Small intestine (tissue), 7 donors: ENCODE measurements around the gene DPP7. TPM values are rescaled to one million over a fixed set of nuclear protein-coding genes. Genes with fewer than 3 reads are reported as not detected.

ENCODE experiments used
- DNase-seq, 2 donors: peaks; one replicate each; pipeline versions ENCODE4 v3.0.0 to v3.0.0-alpha.2; 2013
- FAIRE-seq: peaks from 2 replicates; lab custom pipeline; 2012; peaks lifted over from hg19 to GRCh38; lab: Jason Lieb, UNC
- H3K27ac ChIP-seq, 3 donors: one replicate each; pipeline ENCODE4 v1.5.1; 2013; ENCODE audit warnings: low read length in 2 of 3, mild to moderate bottlenecking in 2 of 3, control low read depth in 1 of 3, inconsistent platforms in 1 of 3, low read depth in 1 of 3, moderate library complexity in 1 of 3
- H3K27me3 ChIP-seq, 3 donors: one replicate each; pipeline ENCODE4 v1.6.1; 2013; ENCODE audit warnings: low read length in 3 of 3, inconsistent platforms in 1 of 3; ENCODE audit not compliant: control insufficient read depth in 3 of 3, insufficient read depth in 3 of 3
- H3K36me3 ChIP-seq, 3 donors: one replicate each; pipeline ENCODE4 v1.6.1; 2013; ENCODE audit warnings: low read length in 3 of 3, inconsistent platforms in 1 of 3, low read depth in 1 of 3, mild to moderate bottlenecking in 1 of 3, moderate library complexity in 1 of 3; ENCODE audit not compliant: control insufficient read depth in 3 of 3, insufficient read depth in 2 of 3
- H3K4me1 ChIP-seq, 3 donors: one replicate each; pipeline ENCODE4 v1.6.1; 2013; ENCODE audit warnings: low read length in 2 of 3, inconsistent platforms in 1 of 3, low read depth in 1 of 3, mild to moderate bottlenecking in 1 of 3, moderate library complexity in 1 of 3; ENCODE audit not compliant: control insufficient read depth in 3 of 3, insufficient read depth in 2 of 3
- H3K4me3 ChIP-seq, 3 donors: one replicate each; pipeline ENCODE4 v1.5.1; 2013; ENCODE audit warnings: low read length in 3 of 3, control low read depth in 1 of 3, inconsistent platforms in 1 of 3, low read depth in 1 of 3, mild to moderate bottlenecking in 1 of 3, moderate library complexity in 1 of 3
- H3K9me3 ChIP-seq, 2 donors: one replicate each; pipeline ENCODE4 v1.6.1; 2013; ENCODE audit warnings: low read depth in 1 of 2, low read length in 1 of 2; ENCODE audit not compliant: control insufficient read depth in 2 of 2, insufficient read depth in 1 of 2
- WGBS, 3 donors: extraction: QIAGEN DNeasy Blood & Tissue Kit; methylation state at CpG; one replicate each; pipeline ENCODE4 v1.1.7; 2013; 5-methylcytosine and 5-hydroxymethylcytosine counted together
- polyA plus RNA-seq, 4 donors: library from polyadenylated mRNA; stranded (reverse) in 3 of 4; unstranded in 1 of 4; fragments of 200-250 nt in 3 of 4; fragments of 120-200 nt in 1 of 4; gene quantifications; one replicate each; pipeline versions ENCODE4 v1.2.1 to v1.2.3, GENCODE V29; 2013
- donor health status: healthy with polysubstance abuse.
- donor health status: control.
- donor health status: control.
- donor health status: Bipolar disorder and iron deficiency.
- donor health status: healthy.

The DPP7 gene
- polyA plus RNA-seq, 4 donors: 66.2 to 179 (median 121) TPM

DNA sequence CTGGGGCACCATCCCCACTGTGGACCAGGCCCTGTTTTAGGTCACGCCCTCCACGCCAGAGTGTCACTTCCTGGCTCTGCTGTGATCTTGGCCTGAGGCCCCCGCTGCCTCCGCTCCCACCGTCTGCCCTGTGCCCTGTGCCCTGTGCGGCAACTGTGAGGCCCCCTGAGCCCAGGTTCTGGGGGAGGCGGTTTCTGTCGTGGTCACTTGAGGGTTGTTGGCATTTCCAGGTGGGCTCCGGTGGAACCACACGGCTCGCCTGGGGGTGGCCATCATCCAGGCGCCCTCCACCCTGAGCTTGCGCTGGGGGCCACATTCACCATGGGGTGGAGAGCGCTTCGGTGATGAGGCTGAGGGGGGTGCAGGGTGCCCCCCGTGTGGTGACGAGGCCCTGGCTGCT, 6.6 kb downstream of the DPP7 start:
- H3K9me3 ChIP-seq: no peaks in the 10 kb centered on the region
- H3K4me3 ChIP-seq: no peak overlapping the region
- WGBS, 3 donors: 91 to 99% (median 96%) methylated on average over 16 to 17 of the region's 17 CpGs
- FAIRE-seq (no peak), DNase-seq (no peak)
- H3K27me3 ChIP-seq: no peaks in the 10 kb centered on the region
- H3K4me1 ChIP-seq: no peaks in the 10 kb centered on the region
- H3K27ac ChIP-seq: no peak overlapping the region
- peaks cover 10 to 100% (median 14%) of the 10 kb centered on the region in 3 donors for H3K36me3 ChIP-seq

GRCh38 chr9:137107312-137107921, 7.1 kb downstream of the DPP7 start:
- Histone ChIP-seq H3K27ac (no peak overlapping the region), H3K4me1 (no peaks in the 10 kb centered on the region), H3K36me3 (peaks cover 12 to 100% (median 16%) of the 10 kb centered on the region in 3 donors), H3K9me3 (no peaks in the 10 kb centered on the region), H3K4me3 (no peak overlapping the region), H3K27me3 (no peaks in the 10 kb centered on the region)
- FAIRE-seq (no peak), DNase-seq (no peak)
- WGBS, 3 donors: 80 to 84% (median 82%) methylated on average over 27 of the region's 27 CpGs

DNA sequence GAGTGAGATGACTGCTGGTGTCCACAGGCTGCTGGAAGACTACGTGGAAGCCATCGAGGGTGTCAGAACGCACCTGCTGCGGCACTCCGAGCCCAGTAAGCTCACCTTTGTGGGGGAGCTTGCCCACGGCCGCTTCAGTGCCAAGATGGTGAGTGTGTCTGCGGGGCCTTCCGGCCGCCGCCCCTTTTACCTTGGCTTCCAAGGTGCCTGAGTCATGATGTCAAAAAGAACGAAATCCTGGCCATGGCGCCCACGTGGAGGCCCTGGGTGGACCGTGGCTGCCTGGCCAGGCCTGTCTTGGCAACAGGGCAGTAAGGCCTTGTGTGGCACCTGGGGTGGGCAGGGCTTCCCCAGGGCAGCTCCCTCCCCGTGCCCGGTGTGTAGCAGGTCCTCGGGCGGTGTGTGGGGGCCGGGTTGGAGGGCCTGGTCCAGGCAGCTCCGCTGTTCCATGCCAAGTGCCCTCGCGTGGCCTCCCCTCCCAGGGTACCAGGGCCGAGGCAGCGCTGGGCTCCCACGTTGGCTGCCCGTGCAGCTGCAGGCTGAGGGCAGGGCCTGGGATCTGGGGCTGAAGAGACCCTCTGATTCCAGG, 7.8 kb downstream of the DPP7 start:
- Histone ChIP-seq H3K9me3 (peaks cover 0 to 4% of the 10 kb centered on the region in 2 donors), H3K27me3 (no peaks in the 10 kb centered on the region), H3K4me1 (no peaks in the 10 kb centered on the region), H3K4me3 (no peak overlapping the region), H3K36me3 (peaks cover 12 to 100% (median 16%) of the 10 kb centered on the region in 3 donors), H3K27ac (no peak overlapping the region)
- FAIRE-seq (no peak), DNase-seq (no peak)
- WGBS, 3 donors: 92 to 94% (median 93%) methylated on average over 27 of the region's 27 CpGs

DNA sequence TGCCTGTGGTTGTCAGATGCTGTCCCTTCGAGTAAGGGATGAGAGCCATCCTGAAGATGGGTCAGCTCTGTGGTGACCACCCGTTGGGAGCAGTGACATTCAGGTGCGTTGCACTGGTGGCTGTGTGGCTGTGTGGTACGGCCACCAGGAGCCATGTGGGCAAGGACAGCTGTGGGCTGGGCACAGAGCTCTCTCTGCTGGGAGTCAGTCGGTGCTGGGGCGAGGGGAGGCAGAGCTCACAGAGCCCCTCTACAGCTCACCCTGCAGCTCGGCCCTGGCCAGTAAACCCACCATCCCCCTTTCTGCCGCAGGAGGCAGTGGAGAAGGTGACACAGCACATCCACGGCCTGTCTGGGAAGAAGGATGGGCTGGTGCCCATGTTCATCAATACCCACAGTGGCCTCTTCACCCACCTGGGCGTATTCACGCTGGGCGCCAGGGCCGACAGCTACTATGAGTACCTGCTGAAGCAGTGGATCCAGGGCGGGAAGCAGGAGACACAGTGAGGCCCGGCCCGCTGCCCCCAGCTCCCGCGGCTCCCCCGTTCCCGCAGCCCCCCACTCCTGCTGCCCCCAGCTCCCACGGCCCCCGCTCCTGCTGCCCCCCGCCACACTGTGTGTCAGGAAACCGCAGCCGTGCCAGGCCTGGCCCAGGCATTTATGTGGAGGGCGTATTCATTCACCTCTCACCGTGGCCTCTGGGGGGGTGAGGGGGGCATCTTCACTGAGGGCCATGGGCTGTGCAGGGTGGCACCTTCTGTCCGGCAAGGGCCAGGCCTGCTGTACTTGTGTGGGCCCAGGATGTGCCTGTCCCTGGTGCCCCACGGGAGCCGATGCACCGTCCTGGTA, 8.5 kb downstream of the DPP7 start:
- peaks cover 10 to 100% (median 16%) of the 10 kb centered on the region in 3 donors for H3K36me3 ChIP-seq
- DNase-seq (no peak), FAIRE-seq (no peak)
- peaks cover 0 to 7% of the 10 kb centered on the region in 2 donors for H3K9me3 ChIP-seq
- no peaks in the 10 kb centered on the region for H3K27me3 ChIP-seq
- 93 to 97% (median 96%) methylated on average over 23 to 31 of the region's 31 CpGs for WGBS, 3 donors
- H3K4me3 ChIP-seq: no peak overlapping the region
- H3K4me1 ChIP-seq: no peaks in the 10 kb centered on the region
- H3K27ac ChIP-seq: no peak overlapping the region

DNA sequence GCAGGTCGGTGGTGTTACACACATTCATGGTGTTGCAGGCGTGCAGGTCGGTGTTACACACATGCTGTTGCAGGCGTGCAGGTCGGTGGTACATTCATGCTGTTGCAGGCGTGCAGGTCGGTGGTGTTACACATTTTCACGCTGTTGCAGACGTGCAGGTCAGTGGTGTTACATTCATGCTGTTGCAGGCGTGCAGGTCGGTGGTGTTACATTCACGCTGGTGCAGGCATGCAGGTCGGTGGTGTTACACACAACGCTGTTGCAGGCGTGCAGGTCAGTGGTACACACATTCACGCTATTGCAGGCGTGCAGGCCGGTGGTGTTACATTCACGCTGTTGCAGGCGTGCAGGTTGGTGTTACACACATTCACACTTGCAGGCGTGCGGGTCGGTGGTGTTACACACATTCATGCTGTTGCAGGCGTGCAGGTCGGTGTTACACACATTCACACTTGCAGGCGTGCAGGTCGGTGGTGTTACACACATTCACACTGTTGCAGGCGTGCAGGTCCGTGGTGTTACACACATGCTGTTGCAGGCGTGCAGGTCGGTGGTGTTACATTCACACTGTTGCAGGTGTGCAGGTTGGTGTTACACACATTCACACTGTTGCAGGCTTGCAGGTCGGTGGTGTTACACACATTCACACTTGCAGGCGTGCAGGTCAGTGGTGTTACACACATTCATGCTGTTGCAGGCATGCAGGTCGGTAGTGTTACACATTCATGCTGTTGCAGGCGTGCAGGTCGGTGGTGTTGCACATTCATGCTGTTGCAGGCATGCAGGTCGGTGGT, 11.1 kb downstream of the DPP7 start:
- Histone ChIP-seq H3K27me3 (no peaks in the 10 kb centered on the region), H3K36me3 (peaks cover 10 to 99% (median 18%) of the 10 kb centered on the region in 3 donors), H3K4me1 (no peaks in the 10 kb centered on the region), H3K9me3 (peaks cover 0 to 7% of the 10 kb centered on the region in 2 donors), H3K4me3 (no peak overlapping the region), H3K27ac (no peak overlapping the region)
- no peak for DNase-seq
- 92 to 93% (median 93%) methylated on average over 37 of the region's 37 CpGs for WGBS, 3 donors
- no peak for FAIRE-seq

GRCh38 chr9:137099231-137099630, 15.3 kb downstream of the DPP7 start:
- H3K27me3 ChIP-seq: no peaks in the 10 kb centered on the region
- H3K4me1 ChIP-seq: no peaks in the 10 kb centered on the region
- H3K4me3 ChIP-seq: no peak overlapping the region
- H3K27ac ChIP-seq: no peak overlapping the region
- DNase-seq (no peak), FAIRE-seq (no peak)
- WGBS, 3 donors: 76 to 83% (median 81%) methylated on average over 14 of the region's 14 CpGs
- H3K36me3 ChIP-seq: peaks cover 11 to 92% (median 13%) of the 10 kb centered on the region in 3 donors
- H3K9me3 ChIP-seq: peaks cover 0 to 7% of the 10 kb centered on the region in 2 donors

DNA sequence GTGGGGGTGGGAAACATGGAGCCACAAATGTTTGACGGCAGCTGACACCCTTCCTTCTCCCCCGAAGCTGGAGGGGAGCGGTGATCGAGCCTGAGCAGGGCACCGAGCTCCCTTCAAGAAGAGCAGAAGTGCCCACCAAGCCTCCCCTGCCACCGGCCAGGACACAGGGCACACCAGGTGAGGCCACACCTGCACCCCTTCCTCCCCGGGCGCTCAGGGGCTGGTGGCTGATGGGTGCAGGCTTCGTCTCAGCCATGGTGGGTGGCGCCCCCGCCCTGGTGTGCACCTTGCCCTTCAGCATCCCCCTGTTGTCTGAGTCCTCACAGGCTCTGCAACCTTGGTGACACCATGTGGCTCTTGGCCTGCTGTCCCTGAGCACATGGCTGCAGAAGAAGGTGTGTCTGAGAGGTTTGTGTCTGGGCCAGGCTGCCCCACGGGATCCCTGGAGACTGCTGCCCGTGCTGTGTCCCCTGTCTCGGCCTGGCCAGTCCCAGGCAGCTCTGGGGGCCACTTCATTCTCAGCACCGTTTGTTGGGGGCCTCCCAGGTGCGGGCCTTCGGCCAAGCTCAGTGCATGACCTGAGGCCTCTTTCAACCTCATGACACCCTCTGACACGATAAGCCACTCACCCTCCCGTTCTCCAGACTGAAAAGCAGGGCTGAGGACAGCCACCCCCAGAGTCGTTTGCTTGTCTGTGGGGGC, 16.6 kb downstream of the DPP7 start:
- no peaks in the 10 kb centered on the region for H3K27me3 ChIP-seq
- WGBS, 3 donors: 88 to 95% (median 91%) methylated on average over 17 to 20 of the region's 20 CpGs
- peaks cover 6 to 84% (median 8%) of the 10 kb centered on the region in 3 donors for H3K36me3 ChIP-seq
- no peak for FAIRE-seq
- H3K4me1 ChIP-seq: no peaks in the 10 kb centered on the region
- DNase-seq: no peak
- H3K9me3 ChIP-seq: peaks cover 0 to 7% of the 10 kb centered on the region in 2 donors
- no peak overlapping the region for H3K27ac ChIP-seq
- H3K4me3 ChIP-seq: no peak overlapping the region
